ENCODE results near the gene ORC3.

The ORC3 gene

GRCh38 chr6:87692086-87692485 lies 102.2 kb downstream of the ORC3 start:
- no peak overlapping the region for H3K4me3 ChIP-seq (ENCODE audit: low read depth, low read length)
- no peak for TF ChIP-seq CTCF (IDR thresholded peaks at IDR 0.05; ENCODE audit: low read depth, low read length)

GRCh38 chr6:87696817-87697216 lies 106.9 kb downstream of the ORC3 start:
- H3K4me3 ChIP-seq (ENCODE audit: low read depth, low read length), result peak overlapping the region; percentile 97; the same call in 1 of the 2 replicates

DNA sequence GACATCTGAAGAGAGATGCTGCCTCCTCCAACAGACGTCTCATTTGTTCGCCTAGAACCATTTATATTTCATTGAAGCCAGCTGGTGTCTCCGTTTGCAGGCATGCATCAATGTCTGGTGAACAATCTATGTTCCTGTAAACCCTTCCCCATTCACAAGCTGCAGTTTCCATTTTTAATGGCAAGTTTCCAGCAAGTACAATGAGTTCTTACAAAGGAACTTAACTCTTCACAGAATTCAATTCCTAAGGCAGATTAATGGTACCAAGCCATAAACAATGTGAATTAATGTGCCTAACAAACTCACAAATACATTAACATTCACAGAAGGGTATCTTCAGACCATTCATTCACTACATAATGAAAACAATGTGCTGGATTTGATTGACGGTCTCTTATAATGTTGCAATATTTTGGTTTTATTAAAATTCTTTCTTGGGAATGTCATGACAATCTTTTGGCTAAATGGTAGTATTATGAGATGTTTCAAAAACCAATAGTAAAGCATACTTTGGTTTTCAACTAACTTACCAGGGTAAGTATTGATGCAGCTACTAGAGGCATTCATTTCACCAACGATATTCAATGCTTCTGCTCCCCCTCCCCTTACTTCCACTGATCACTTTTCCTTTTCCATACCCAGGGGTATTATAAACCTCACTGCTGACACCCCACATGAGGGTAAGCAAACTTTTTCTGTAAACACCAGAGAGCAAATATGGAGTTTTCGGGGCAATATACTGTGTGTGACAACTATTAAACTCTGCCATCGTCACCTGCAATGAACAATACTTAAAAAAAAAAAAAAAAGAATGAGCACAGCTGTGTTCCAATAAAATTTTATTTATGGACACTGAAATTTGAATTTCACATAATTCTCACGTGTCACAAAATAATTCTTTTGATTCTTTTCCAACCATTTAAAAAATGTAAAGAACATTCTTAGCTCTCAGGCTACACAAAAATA lies 107.9 kb downstream of the ORC3 start:
- no peak for TF ChIP-seq CTCF (IDR thresholded peaks at IDR 0.05; ENCODE audit: low read depth, low read length)
- peak overlapping the region; percentile 97 for H3K4me3 ChIP-seq (ENCODE audit: low read depth, low read length)

DNA sequence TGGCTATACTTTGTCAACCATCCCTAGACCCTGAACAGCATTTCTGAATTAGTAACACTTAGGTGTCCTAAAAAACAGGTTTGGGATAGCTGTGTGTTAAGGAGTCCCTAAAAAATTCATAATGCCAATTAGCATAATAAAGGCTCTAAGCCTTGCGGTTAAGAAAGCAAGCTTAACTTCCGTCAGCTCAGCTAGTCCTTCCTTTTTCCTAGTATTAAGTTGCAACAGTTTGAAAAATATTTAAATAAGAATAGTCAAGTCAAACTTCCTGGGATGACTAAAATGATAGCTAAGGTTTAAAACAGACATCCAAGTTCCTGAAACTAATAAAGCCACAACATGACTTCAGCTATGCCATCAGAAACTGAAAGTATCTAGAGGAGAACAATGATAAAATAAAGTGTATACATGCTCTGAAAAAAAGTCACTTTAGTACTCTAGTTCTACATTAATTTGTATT lies 108.6 kb downstream of the ORC3 start:
- H3K4me3 ChIP-seq (ENCODE audit: low read depth, low read length), result peak overlapping the region; percentile 97
- TF ChIP-seq CTCF (IDR thresholded peaks at IDR 0.05; ENCODE audit: low read depth, low read length), result no peak

- peak overlapping the region; percentile 97 for H3K4me3 ChIP-seq (ENCODE audit: low read depth, low read length)
- TF ChIP-seq CTCF (IDR thresholded peaks at IDR 0.05; ENCODE audit: low read depth, low read length), result no peak
These were observed 109.6 kb downstream of the ORC3 start for GRCh38 chr6:87699576-87699975.

- peak overlapping the region; percentile 97 for H3K4me3 ChIP-seq (ENCODE audit: low read depth, low read length)
- TF ChIP-seq CTCF (IDR thresholded peaks at IDR 0.05; ENCODE audit: low read depth, low read length), result no peak
These were observed 110.7 kb downstream of the ORC3 start for GRCh38 chr6:87700397-87701343.

DNA sequence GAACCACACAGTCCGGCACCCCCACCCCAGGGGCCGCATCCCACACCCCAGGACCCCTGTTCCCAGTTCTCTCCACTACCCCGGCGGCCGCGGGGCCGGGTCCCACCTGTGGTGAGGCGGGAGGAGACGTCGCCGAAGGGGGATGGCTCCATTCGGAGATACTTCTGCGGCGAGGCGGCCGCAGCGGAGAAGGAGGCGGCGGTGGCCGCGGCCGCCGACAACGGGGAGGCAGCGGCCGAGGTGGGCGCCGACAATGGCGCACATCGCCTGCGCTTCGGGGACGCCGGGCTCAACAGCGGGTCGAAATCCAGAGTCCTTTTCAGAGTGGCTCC lies 111.4 kb downstream of the ORC3 start:
- peak overlapping the region; percentile 97 for H3K4me3 ChIP-seq (ENCODE audit: low read depth, low read length)
- TF ChIP-seq CTCF (IDR thresholded peaks at IDR 0.05; ENCODE audit: low read depth, low read length), result no peak
